H4 (cell line): ENCODE data around the gene WFDC10B. TPM values are rescaled to one million over a fixed set of nuclear protein-coding genes. Genes with fewer than 3 reads are reported as not detected.
"Not testable (repeated sequence)": the region's sequence is repeated elsewhere in the genome, so short reads cannot be mapped to it uniquely, and the experiment has no call there.

ENCODE experiments used
- DNase-seq: peaks from one replicate; pipeline ENCODE4 v3.0.0-alpha.2; 2015; ENCODE audit warnings: low spot score
- total RNA-seq: library from RNA; depleted of rRNA; stranded (reverse); fragments of >200 nt; shearing (Covaris generic); gene quantifications from 2 replicates; pipeline ENCODE4 v1.2.3, GENCODE V29; 2014; rRNA removed

Gene WFDC10B
- not detected in 2 replicates for total RNA-seq

DNA sequence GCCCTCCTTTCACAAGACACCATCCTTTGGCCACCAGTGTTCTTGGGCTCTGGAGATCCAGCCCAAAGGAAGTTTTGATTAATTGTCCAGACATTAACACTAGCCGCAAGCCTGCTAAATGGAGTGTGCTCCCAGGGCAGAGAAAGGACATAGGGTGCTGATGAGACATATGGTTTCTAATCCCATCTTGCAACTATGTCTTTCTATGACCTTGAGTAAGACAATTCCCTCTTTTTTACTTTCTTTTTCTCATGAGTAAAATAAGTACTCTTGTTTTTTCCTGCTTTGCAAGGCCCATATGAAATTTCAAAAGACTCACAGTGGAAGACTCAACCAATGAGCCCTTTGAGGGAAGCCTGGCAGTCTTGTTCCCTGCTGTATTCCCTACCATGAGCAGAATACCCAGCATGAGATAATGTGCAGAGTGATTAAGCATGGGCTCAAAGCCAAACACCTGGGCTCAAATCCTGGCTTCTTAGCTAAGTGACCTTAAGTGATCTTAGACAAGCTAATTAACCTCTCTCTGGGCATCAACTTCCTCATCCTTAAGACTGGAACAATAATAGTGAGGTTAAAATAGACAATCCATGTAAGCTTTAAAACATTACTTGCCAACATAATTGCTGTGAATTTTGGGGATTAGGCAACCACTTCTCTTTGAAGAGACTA lies at the start of gene WFDC10B:
Gene WFDC10B (minus strand): TSS at position 51 of the 669 bp plus-strand sequence. CDS start 19,027 bp downstream, outside the sequence.
- DNase-seq: no peak

DNA sequence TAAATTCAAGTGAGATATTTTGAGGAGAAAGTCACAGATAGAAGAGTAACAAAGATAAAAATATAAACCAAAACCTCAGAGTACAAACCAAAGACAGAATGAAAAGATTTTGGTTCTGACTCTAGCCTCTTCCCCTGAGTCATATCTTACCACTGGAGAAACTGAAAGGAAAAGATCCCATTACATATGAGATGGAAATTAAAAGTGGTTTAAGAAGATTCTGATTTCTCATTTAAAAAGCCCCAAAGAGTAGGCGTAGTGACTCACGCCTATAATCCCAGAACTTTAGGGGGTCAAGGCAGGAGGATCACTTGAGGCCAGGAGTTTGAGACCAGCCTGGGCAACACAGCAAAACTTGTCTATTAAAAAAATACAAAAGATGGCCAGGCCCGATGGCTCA lies 47.9 kb upstream of the WFDC10B start:
- DNase-seq: peak; percentile 11

DNA sequence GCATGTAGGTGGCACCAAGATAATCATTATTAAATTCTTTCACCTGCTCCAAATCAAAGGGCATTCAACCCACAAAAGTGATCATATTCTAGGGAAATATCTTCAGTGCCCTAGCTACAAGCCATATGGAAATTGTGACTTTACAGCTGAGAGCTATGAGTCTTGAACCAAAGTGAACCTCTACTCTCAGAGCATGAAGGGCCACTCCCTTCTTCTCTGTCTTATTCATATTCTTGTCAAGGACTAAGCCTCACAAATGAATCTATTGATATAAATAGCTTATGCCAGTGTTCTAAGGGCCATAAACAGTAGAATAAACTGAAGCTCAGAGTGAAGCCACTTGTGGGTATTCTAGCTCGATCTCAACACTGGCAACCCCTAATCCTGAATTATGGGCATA lies 46.9 kb upstream of the WFDC10B start:
- DNase-seq: no peak

DNA sequence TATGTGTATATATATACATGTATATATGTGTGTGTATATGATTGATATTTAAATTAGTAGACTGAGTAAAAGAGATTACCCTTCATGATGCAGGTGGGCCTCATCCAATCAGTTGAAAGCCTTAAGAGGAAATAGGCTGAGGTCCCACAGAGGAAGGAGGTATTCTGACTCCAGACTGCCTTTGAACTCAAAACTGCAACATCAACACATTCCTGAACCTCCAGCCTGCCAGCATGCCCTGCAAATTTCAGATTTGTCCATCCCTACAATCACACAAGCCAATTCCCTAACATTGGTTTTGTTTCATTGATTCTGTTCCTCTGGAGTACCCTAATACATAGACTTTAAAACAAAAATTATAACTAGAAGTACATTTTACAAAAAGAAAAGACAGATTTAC lies 40.2 kb upstream of the WFDC10B start:
- DNase-seq: no peak

DNA sequence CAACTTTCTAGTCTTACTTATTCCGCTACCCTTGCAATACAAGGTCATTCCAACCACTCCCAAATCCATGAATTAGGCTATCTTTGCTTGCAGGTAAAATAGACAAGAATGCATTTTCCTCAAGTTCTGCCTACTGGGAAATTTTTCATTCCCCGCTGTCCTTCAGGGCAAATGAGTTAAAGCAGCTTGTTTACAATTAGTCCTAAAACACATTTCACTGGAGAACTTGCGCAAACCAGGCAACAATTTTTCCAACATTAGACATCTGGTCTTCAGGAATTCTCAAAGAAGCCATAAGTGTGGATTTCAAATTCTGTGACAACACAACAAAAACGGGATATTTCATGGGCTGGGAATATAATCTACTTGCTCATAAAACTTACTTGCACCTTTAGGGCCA lies 37.8 kb upstream of the WFDC10B start:
- DNase-seq: no peak

DNA sequence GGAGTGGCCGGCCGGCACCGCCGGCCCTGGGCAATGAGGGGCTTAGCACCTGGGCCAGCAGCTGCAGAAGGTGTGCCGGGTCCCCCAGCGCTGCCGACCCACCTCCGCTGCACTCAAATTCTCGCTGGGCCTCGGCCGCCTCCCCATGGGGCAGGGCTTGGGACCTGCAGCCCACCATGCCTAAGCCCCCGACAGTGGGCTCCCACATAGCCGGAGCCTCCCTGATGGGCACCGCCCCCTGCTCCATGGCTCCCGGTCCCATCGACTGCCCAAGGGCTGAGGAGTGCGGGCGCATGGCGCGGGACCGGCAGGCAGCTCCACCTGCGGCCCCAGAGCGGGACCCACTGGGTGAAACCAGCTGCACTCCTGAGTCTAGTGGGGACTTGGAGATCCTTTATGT lies 31.2 kb upstream of the WFDC10B start:
- DNase-seq: no peak

DNA sequence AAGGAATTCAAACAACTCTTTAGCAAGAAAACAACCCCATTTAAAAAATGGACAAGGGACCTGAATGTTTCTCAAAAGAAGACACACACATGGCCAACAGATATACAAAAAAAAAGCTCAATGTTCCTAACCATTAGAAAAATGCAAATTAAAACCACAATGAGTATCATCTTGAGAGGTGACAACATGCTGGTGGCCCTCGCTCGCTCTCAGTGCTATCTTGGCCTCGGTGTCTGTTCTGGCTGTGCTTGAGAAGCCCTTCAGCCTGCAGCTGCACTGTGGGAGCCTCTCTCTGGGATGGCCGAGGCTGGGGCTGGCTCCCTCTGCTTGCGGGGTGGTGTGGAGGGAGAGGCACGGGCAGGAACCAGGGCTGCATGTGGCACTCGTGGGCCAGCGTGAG lies 30.7 kb upstream of the WFDC10B start:
- no peak for DNase-seq

DNA sequence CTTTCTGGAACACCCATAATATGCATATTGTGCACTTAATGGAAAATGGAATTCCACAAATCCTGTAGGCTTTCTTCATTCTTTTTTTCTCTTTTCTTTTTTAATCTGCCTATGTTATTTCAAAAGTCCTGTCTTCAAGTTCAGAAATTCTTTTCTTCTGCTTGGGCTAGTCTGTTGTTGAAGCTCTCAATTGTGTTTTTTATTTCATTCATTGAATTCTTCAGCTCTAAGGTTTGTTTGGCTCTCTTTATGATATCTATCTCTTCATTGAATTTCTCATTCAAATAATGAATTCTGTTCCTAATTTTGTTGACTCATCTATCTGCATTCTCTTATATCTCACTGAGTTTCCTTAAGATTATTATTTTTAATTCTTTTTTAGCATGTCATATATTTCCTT lies 27.4 kb upstream of the WFDC10B start:
- DNase-seq: no peak

DNA sequence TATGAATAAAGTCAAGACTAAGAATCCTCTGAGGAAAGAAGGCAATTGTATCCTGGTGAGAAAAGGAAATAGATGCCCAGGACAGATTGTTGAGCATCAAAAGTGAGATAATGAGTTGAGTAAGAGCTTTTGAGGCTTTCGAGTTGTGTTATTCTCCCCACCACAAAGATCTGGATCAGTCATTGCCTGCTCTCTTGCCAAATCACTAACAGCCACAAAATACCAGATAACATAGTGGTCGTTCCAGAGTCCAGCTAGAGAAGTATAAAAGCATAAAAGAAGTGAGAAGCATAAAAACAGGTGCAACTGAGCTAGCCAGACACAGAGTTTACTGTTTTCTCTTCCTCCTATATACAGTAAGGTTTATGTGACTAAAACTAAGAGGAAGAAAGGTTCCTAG lies 22.2 kb upstream of the WFDC10B start:
- no peak for DNase-seq

DNA sequence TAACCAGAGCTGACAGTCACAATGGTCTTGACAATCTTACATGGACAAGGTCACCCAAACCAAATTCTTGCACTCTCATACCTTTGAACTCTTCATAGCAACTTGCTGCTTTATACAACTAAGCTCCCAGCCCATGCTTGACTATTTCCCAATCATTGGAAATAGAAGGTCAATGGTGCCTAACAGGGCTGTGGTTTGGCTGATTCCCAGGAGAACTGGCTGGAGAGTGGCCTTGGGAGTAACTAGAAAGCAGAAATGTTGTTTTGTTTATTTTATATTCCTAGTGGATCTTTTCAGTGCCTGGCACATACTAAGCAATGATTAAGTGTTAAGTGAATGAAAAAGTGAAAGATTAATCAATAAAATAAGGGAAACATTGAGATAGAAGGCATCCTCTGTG lies 20.3 kb upstream of the WFDC10B start:
- DNase-seq: no peak

DNA sequence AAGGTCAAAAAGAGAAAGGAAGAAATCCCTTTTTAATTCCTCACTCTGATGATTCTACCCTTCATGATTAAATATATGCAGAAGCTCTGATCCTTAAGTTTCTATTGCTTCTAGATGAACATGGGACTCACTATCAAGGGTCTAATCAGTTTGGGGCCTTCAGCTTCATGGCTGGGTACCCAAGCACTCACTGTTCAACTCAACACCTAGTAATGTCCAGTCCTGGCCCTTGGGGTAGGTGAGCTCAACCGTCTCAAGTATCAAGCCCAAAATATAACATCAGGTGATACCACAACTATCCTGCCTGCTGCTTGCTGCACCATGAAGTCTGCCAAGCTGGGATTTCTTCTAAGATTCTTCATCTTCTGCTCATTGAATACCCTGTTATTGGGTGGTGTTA lies 17.2 kb upstream of the WFDC10B start, which contains the start of gene SPINT4:
Gene SPINT4 (plus strand): TSS at position 301 of the 400 bp plus-strand sequence. CDS start 21 bp downstream, at position 322.
- no peak for DNase-seq

DNA sequence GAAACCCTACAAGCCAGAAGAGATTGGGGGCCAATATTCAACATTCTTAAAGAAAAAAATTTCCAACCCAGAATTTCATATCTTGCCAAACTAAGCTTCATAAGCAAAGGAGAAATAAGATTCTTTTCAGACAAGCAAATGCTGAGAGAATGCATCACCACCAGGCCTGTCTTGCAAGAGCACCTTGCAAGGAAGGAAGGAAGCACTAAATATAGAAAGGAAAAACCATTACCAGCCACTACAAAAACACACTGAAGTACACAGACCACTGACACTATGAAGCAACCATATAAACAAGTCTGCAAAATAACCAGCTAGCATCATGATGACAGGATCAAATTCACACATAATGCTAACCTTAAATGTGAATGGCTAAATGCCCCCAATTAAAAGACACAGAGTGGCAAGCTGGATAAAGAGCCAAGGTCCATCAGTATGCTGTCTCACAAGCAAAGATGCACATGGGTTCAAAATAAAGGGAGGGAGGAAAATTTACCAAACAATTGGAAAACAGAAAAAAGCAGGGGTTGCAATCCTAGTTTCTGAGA lies 11.4 kb upstream of the WFDC10B start:
- DNase-seq: not testable (repeated sequence)

DNA sequence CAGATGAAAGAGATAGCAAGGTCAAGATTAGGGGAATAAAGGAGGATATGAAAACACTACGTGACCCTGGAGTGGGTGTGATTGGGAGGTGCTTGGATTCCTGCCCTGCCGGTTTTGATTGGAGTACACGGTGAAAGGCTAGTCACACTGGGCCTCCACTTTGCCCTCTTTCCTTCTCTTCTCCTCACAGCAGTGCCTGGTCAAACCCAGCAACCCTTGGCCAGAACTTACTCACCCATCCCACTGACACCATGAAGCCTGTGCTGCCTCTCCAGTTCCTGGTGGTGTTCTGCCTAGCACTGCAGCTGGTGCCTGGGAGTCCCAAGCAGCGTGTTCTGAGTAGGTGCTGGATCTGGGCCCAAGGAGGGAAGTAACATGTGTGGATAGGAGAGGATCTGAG lies 2.9 kb downstream of the WFDC10B start, which contains the start of gene WFDC13:
Gene WFDC13 (plus strand): TSS at position 166 of the 400 bp plus-strand sequence. CDS start 86 bp downstream, at position 252.
- DNase-seq: no peak

DNA sequence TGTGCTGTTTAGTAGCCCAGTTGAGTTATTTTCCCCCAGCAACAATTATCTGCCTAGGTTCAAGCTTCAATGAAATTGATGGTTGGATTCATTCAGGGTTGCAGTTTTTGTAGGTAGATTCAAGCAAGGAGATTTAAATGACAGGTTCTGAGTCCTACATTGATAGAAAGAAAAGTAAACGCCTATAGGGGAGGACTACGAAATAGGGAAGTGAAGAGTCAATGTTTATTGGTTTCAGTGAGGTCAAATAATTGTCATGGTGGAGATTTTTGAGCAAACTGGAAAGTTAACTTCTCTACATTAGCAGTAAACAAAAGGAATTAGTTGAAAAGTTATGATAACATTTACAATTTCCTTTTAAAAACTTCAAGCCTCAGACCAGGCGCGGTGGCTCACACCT lies 3.7 kb downstream of the WFDC10B start:
- DNase-seq: no peak

DNA sequence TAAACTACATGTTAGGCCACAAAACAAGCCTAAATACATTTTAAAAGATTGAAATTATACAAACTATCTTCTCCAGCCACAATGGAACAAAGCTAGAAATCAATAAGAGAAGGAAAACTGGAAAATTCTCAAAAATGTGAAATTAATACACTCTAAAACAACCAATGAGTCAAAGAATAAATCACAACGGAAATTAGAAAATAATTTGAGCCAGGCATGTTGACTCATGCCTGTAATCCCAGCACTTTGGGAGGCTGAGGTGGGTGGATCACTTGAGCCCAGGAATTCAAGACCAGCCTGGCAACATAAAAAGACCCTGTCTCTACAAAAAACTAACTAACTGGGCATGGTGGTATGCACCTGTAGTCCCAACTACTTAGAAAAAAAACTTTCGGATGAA lies 9.3 kb downstream of the WFDC10B start:
- DNase-seq: no peak

DNA sequence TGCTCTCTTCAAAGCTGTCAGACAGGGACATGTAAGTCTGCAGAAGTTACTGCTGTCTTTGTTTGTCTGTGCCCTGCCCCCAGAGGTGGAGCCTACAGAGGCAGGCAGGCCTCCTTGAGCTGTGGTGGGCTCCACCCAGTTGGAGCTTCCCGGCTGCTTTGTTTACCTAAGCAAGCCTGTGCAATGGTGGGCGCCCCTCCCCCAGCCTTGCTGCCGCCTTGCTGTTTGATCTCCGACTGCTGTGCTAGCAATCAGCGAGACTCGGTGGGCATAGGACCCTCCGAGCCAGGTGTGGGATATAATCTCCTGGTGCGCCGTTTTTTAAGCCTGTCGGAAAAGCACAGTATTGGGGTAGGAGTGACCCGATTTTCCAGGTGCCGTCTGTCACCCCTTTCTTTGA lies 11.5 kb downstream of the WFDC10B start:
- not testable (repeated sequence) for DNase-seq

DNA sequence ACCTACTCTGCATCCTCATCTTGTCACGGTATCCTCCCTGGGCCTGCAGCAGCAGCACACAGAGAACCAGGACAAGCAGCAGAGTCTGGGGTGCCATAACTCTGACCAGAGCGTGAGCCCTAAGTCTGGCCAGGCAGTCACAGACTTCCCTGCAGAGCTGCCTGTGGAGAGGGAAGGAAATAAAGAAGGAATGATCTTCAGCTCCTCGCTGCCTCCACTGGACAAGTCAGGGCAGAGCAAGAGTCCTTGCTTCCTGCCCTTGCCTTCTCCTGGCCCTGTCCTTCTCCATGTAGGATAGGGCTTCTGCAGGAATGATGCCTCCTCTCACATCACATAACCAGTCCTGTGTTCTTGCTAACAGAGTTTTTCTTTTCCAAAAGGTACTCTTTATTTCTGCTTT lies 18.9 kb downstream of the WFDC10B start:
- DNase-seq: no peak

DNA sequence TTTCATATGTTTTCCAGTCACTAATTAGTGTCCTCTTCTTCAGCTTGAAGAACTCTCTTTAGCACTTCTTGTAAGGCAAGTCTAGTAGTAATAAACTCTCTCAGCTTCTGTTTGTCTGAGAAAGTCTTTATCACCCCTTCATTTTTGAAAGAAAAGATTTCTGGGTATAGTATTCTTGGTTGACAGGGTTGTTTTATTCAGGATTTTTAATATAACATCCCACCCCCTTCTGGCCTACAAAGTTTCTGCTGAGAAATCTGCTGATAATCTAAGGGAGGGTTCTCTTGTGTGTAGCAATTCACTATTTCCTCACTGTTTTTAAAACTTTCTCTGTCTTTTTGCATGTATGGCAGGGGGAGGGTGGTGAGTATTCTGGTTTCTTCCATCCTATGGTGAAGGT lies 25.2 kb downstream of the WFDC10B start:
- DNase-seq: no peak

DNA sequence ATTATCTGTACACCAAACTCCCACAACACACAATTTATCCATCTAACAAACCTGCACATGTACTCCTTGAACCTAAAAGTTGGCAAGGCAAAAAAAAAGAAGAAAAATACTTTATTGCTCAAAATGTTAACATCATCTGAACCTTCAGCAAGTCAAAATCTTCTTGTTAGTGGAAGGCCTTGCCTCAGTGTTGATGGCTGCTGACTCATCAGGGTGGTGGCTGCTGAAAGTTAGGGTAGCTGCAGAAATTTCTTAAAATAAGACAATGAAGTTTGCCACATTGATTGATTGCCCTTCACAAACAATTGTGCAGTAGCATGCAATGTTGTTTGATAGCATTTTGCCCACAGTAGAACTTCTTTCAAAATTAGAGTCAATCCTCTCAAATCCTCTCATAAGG lies 32.1 kb downstream of the WFDC10B start:
- no peak for DNase-seq

DNA sequence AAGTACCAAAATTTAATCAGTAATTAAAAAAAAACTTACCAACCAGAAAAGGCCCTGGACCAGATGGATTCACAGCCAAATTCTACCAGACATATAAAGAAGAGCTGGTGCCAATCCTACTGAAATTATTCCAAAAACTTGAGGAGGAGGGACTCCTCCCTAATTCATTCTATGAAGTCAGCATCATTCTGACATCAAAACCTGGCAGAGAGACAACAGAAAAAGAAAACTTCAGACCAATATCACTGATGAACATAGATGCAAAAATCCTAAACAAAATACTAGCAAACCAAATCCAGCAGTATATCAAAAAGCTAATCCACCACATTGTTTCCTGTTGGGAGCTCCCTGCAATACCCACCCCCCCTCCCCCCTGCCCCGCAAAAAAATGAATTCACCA lies 34.7 kb downstream of the WFDC10B start, which contains the start of gene WFDC11:
Gene WFDC11 (minus strand): TSS at position 101 of the 400 bp plus-strand sequence. CDS start 19,639 bp downstream, outside the sequence.
- no peak for DNase-seq

DNA sequence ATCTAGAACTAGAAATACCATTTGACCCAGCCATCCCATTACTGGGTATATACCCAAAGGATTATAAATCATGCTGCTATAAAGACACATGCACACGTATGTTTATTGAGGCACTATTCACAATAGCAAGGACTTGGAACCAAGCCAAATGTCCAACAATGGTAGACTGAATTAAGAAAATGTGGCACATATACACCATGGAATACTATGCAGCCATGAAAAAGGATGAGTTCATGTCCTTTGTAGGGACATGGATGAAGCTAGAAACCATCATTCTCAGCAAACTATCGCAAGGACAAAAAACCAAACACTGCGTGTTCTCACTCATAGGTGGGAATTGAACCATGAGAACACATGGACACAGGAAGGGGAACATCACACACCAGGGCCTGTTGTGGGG lies 47.8 kb downstream of the WFDC10B start:
- DNase-seq: not testable (repeated sequence)

DNA sequence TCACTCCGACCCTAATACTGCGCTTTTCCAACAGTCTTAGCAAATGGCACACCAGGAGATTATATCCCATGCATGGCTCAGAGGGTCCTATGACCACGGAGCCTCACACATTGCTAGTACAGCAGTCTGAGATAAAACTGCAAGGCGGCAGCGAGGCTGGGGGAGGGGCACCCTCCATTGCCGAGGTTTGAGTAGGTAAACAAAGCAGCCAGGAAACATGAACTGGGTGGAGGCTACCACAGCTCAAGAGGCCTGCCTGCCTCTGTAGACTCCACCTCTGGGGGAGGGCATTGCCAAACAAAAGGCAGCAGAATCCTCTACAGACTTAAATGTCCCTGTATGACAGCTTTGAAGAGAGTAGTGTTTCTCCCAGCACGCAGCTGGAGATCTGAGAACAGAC lies 53.1 kb downstream of the WFDC10B start:
- not testable (repeated sequence) for DNase-seq

DNA sequence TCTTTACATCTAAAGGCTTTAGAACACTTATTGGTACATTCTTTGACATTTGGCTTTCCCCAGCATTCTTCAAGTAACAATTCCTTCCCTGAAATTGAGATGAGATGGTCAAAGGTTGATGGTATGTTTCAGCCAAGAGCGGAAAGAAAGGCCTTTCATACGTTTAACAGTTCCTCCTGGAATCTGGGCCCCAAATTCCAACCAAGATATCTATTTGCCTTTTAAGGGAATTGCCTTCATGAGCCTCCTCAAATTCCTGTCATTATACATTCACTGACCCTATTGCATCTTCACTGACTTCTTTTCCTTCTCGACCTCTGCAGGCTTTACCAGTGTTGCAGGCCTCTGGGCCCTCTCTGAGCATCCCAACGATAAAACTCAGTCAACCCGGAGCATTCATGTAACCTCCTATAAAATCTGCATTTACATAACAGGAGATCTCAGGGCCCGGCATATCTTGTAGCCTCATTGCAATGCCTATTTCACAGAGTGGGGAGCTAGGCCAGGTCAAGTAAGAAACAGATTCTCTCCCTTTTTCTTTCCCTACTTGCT lies 55.4 kb downstream of the WFDC10B start:
- DNase-seq: no peak
